ENCODE results near the gene ACTL7B. TPM values are rescaled to one million over a fixed set of nuclear protein-coding genes. Genes with fewer than 3 reads are reported as not detected.

ACTL7B gene
- polyA plus RNA-seq, 1 of the 3 experiments (the other 2 are of a cell fraction): 0.07 TPM

DNA sequence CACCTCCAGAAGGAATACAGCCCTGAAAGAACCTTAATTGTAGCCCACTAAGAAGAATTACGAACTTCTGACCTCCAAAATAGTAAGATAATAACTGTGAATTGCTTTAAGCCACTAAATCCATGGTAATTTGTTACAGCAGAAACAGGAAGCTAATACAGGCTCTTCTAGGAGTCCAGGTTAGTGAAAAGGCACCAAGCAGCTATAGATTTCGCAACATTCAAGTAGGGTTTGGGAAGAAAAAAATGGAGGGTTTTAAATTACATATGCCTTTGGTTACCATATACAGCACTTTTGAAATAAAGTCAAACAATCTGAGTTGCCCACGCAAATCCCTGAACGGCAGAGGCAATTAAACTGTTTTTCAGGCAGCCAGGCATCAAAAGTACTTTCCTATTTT is 4.6 kb upstream of the ACTL7B start (continued):
- TF ChIP-seq, protein P1, sequence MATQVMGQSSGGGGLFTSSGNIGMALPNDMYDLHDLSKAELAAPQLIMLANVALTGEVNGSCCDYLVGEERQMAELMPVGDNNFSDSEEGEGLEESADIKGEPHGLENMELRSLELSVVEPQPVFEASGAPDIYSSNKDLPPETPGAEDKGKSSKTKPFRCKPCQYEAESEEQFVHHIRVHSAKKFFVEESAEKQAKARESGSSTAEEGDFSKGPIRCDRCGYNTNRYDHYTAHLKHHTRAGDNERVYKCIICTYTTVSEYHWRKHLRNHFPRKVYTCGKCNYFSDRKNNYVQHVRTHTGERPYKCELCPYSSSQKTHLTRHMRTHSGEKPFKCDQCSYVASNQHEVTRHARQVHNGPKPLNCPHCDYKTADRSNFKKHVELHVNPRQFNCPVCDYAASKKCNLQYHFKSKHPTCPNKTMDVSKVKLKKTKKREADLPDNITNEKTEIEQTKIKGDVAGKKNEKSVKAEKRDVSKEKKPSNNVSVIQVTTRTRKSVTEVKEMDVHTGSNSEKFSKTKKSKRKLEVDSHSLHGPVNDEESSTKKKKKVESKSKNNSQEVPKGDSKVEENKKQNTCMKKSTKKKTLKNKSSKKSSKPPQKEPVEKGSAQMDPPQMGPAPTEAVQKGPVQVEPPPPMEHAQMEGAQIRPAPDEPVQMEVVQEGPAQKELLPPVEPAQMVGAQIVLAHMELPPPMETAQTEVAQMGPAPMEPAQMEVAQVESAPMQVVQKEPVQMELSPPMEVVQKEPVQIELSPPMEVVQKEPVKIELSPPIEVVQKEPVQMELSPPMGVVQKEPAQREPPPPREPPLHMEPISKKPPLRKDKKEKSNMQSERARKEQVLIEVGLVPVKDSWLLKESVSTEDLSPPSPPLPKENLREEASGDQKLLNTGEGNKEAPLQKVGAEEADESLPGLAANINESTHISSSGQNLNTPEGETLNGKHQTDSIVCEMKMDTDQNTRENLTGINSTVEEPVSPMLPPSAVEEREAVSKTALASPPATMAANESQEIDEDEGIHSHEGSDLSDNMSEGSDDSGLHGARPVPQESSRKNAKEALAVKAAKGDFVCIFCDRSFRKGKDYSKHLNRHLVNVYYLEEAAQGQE (IDR thresholded peaks at IDR 0.05; ENCODE audit: low read depth, low read length): no peak

DNA sequence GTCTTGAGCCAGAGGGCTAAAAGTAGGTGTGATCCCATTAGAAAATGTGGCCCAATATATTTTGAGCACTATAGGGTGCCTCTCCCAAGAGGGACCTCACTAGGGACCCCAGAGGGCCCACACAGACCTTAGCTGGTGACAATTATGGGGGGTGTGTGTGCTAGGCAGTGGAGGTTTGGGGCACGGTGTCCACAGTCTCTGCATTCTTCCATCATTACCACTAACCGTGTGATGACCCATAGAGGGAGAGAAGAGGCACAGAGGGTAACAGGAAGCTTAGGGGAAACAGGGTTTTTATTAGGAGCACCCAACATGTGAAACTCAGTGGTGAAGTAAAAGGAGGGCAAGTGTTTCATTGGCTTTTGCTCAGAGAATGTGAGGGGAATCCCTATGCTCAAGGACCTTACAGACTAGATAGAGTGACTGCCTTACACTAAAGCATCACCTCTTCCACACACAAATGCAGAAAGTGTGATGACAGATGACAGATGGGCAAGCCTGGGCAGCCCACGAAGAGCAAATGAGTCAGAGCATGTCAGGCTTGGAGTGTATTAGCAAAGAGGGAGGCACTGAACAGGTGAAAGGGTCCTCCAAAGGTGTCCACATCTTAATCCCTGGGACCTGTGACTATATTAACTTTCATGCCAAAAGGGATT is 3.8 kb upstream of the ACTL7B start:
- Histone ChIP-seq H3K4me1 (ENCODE audit: control insufficient read depth in 1 of 2, insufficient read depth in 2 of 2, low read depth in 1 of 2, low read length in 1 of 2) (no peaks in the 10 kb centered on the region), H3K36me3 (replicated peaks in 1 of 2; ENCODE audit: control insufficient read depth in 1 of 2, insufficient read depth in 2 of 2, low read length in 1 of 2) (no peaks in the 10 kb centered on the region), H4K20me1 (ENCODE audit: insufficient read depth) (no peaks in the 10 kb centered on the region), H3K4me3 (ENCODE audit: low read depth in 2 of 2, low read length in 1 of 2) (no peak overlapping the region), H3K27me3 (ENCODE audit: insufficient read depth) (no peaks in the 10 kb centered on the region), H2AFZ (ENCODE audit: low read depth) (no peak overlapping the region), H3K27ac (ENCODE audit: low read depth in 2 of 2, low read length in 1 of 2) (no peak overlapping the region), H3K79me2 (ENCODE audit: insufficient read depth) (no peaks in the 10 kb centered on the region), H3K9me2 (no peaks in the 10 kb centered on the region), H3K9me3 (no peaks in the 10 kb centered on the region), H3K9ac (no peak overlapping the region), H3K4me2 (no peak overlapping the region), H3F3A (replicated peaks; ENCODE audit: insufficient read depth) (no peaks in the 10 kb centered on the region)
- TF ChIP-seq TAF1 (IDR thresholded peaks at IDR 0.05; ENCODE audit: borderline replicate concordance, low read depth, low read length) (no peak), NFIC (IDR thresholded peaks at IDR 0.05; ENCODE audit: borderline replicate concordance) (no peak), YY1 (IDR thresholded peaks at IDR 0.05; ENCODE audit: low read depth) (no peak), TCF12 (IDR thresholded peaks at IDR 0.05) (no peak), FOSL2 (IDR thresholded peaks at IDR 0.05; ENCODE audit: borderline replicate concordance, low read depth) (no peak), JUND (IDR thresholded peaks at IDR 0.05) (no peak), SIN3A (IDR thresholded peaks at IDR 0.05; ENCODE audit: borderline replicate concordance, low read depth, low read length) (no peak), MXI1 (IDR thresholded peaks at IDR 0.05; ENCODE audit: low read depth, low read length) (no peak), NRF1 (IDR thresholded peaks at IDR 0.05; ENCODE audit: low read depth, low read length) (no peak), RCOR1 (IDR thresholded peaks at IDR 0.05; ENCODE audit: low read length) (no peak), TEAD4 (IDR thresholded peaks at IDR 0.05; ENCODE audit: borderline replicate concordance, insufficient read depth) (no peak)
- TF ChIP-seq, protein P1 (IDR thresholded peaks at IDR 0.05; ENCODE audit: low read depth, low read length): no peak
- TF ChIP-seq, protein P2, sequence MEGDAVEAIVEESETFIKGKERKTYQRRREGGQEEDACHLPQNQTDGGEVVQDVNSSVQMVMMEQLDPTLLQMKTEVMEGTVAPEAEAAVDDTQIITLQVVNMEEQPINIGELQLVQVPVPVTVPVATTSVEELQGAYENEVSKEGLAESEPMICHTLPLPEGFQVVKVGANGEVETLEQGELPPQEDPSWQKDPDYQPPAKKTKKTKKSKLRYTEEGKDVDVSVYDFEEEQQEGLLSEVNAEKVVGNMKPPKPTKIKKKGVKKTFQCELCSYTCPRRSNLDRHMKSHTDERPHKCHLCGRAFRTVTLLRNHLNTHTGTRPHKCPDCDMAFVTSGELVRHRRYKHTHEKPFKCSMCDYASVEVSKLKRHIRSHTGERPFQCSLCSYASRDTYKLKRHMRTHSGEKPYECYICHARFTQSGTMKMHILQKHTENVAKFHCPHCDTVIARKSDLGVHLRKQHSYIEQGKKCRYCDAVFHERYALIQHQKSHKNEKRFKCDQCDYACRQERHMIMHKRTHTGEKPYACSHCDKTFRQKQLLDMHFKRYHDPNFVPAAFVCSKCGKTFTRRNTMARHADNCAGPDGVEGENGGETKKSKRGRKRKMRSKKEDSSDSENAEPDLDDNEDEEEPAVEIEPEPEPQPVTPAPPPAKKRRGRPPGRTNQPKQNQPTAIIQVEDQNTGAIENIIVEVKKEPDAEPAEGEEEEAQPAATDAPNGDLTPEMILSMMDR (IDR thresholded peaks at IDR 0.05): no peak
- TF ChIP-seq, protein P3, sequence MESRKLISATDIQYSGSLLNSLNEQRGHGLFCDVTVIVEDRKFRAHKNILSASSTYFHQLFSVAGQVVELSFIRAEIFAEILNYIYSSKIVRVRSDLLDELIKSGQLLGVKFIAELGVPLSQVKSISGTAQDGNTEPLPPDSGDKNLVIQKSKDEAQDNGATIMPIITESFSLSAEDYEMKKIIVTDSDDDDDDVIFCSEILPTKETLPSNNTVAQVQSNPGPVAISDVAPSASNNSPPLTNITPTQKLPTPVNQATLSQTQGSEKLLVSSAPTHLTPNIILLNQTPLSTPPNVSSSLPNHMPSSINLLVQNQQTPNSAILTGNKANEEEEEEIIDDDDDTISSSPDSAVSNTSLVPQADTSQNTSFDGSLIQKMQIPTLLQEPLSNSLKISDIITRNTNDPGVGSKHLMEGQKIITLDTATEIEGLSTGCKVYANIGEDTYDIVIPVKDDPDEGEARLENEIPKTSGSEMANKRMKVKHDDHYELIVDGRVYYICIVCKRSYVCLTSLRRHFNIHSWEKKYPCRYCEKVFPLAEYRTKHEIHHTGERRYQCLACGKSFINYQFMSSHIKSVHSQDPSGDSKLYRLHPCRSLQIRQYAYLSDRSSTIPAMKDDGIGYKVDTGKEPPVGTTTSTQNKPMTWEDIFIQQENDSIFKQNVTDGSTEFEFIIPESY (IDR thresholded peaks at IDR 0.05; ENCODE audit: borderline replicate concordance, low read depth): no peak
- TF ChIP-seq, protein P4, sequence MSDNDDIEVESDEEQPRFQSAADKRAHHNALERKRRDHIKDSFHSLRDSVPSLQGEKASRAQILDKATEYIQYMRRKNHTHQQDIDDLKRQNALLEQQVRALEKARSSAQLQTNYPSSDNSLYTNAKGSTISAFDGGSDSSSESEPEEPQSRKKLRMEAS (IDR thresholded peaks at IDR 0.05; ENCODE audit: low read depth): no peak
- CTCF ChIA-PET: no interaction called here
- WGBS (ENCODE audit: low lambda C conversion rate): 16% methylated on average over 3 of the region's 3 CpGs
- no peak for DNase-seq
- POLR2A ChIA-PET: no interaction called here
